Measurements from ENCODE around the gene JAKMIP1.

Gene JAKMIP1

GRCh38 chr4:6114601-6115000 lies 85.7 kb downstream of the JAKMIP1 start:
- DNase-seq = no peak

DNA sequence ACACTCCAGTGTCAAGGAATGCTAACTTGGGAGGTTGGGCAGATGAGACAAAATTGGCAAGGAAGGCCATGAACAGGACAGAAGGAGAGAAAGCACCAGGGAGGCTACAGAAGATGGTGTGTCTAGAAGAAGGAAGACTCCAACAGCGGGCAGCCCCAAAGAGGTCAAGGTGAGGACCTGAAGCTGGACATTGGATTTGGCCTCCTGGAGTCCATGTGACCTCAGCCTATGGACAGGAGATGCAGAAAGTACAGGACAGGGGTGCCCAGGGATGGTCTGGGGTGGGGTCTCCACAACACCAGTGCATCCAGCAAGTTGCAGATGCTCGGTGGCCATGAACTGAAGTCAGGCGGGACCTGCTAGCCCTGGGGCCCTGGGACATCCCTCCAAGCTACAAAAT lies 86.2 kb downstream of the JAKMIP1 start:
- DNase-seq = no peak

GRCh38 chr4:6113641-6114040 lies 86.7 kb downstream of the JAKMIP1 start:
- no peak for DNase-seq

GRCh38 chr4:6112606-6113290 lies 87.6 kb downstream of the JAKMIP1 start:
- no peak for DNase-seq

DNA sequence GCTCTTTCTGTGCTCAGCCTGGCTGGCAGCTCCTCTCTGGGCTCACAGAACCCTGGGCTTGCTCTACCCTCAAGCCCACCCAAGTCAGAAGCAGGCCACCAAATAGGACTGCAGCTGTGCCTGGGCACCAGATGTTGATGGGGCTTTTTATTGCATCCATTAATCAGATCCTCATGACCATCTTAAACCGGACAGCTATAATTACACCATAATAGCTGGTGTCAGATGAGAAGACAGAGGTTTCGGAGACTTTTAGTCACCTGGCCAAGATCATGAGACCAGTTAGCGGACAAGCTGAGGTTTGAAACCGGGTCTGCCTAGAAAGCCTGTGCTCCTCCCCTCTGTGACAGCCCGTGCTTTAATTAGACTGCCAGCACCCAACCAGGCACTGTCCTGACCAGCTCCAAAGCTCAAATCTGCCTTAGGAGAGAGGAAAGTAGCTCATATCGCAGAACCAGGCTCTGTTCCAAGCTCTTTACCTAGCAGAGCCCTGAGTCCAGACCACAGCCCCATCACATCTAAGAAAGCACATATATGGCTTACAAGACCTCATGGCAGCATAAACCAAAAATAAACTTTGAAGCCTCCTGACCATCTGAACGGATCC lies 88.9 kb downstream of the JAKMIP1 start:
- no peak for DNase-seq

DNA sequence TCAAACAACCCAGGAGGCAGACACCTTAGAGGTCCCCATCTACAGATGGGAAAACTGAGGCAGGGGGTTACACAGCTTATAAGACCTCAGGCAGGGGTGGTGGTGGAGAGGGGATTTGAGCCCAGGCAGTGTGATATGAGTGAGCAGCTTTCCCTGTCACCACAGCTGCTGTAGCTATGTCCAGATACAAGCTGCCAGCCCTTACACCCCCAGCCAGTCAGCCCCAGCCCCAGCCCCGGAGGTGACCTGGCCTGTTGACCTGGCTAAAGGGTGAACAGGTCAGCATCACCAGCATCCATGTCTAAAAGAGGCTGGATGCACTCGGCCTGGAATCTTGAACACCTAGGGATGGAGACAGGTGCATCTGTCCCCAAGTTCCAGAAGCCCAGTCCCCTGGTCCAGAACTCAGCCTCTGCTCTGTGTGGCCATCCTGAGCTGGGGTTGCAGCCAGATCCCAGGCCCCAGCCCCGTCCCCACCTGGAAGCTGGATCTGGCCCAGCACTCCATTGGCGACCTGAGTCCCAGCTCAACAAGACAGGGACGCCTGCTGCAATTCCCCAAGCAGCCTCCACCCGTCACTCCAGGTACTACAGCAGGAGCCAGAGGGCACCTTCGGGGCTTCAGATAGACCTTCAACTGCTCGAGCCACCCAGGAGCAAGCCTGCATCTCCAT lies 89.5 kb downstream of the JAKMIP1 start:
- no peak for DNase-seq

DNA sequence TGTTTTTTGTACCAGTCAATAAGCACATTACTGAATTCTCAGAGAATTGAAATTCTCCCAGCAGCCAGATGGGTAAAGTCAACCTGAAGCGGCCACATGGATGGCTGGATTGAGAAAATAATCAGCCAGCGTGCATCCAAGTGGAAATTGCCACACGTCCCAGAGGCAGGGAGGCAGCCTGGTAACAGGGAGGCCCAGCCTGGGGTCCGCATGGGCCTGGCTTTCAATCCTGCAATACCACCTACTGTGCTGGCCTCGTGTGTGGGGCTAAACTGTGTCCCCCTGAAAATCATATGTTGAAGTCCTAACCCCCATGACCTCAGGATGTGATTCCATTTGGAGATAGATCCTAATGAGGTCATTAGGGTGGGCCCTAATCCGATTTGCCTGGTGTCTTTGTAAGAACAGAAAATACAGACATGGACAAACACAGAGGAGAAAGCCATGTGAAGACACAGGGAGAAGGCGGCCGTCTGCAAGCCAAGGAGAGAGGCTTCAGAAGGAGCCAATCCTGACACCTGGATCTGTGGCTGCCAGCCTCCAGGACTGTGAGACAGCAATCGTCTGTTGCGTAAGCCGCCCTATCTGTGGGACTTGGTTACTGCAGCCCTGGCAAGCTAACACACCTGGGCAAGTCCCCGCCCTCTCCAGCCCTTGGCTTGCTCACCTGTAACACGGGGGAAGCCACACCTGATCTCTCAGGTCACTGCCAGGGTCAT lies 90.3 kb downstream of the JAKMIP1 start:
- no peak for DNase-seq

DNA sequence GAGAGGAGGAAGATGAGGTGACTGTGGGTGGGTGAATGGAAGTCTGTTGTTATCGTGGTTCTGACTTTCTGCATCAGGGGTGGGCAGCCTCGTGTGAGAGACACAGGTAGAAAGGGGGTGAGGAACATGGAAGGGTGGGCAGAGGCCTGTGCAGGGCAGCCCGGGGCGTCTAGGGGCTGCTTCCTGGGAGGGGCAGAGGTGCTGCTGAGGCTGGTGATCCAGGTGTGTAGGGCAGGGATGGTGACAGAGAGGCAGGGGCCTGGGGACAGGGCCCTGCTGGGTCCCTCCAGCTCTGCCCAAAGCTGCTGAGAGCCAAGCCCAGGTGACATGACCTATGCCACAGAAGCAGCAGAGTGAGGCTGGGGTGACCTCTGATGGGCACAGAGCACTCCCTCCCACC lies 92.5 kb downstream of the JAKMIP1 start:
- DNase-seq = no peak

DNA sequence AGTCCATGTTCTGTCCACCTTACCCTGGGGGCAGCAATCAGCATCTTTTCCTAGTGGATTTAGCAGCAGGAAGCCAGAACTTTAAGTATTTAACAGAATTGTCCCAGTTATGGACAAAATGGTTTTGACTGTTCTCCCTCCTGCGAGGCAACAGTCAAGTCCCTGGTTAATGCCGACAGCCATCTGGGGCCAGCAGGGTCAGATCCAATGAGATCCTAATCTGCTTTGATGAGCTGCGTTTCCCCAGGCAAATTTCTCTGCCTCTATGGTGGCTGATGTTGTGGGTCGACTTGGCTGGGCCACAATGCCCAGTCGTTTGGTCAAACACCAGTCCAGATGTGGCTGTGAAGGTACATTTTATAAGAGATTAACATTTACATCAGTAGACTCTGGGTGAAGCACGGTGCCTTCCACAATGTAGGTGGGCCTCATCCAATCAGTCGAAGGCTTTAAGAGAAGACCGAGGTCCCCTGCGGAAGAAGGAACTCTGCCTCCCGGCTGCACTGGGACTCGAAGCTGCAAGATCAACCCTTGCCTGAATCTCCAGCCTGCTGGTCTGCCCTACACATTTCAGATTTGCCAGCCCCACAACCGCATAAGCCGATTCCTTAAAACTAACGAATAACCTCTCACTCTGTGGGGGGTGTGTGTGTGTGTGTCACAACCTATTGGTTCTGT lies 93.1 kb downstream of the JAKMIP1 start:
- DNase-seq = no peak

DNA sequence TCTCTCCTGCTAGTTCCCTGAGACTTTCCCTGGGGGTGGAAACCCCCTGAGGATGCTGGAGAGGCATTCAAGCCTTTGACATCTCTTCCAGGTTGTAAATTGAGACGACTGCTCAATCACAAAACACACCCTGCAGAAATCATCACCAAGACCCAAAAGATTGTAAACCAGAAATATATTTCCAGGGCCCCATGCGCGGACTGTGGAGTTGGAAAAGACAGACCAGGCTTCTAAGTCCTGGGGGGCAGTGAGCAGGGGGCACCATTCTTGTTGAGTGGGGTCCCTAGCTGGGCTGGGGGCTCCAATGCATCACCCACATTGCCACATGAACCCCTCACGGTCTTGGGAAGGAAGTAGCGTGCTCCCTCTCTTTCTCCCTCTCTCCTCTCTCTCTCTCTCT lies 94.2 kb downstream of the JAKMIP1 start:
- no peak for DNase-seq

DNA sequence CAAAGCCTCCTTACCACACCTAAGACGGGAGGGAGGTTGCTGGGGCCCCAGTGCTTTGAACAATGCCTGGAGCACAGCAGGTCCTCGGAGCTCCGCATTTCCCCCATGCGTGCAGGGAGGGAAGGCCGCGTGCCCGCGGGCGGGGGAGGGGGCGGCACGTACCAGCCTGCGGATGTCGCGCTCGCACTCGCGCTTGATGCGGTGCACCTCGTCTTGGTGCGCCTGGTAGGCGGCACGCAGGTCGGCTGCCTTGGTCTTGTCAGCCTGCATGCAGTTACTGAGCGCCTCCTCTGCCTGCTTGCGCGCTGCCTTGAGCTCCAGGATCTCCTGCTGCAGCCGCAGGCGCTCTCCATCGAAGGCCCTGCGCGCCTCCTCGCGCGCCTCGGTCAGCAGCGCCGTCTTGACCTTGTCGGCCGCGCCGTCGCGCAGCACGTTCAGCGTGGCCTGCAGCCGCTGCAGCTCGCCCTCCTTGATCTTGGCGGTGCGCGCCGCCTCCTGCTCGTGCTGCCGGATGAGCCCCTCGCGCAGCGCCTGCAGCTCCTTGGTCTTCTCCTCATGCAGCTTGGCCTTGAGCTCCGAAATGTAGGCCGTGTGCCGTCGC lies 94.9 kb downstream of the JAKMIP1 start:
- DNase-seq = no peak

DNA sequence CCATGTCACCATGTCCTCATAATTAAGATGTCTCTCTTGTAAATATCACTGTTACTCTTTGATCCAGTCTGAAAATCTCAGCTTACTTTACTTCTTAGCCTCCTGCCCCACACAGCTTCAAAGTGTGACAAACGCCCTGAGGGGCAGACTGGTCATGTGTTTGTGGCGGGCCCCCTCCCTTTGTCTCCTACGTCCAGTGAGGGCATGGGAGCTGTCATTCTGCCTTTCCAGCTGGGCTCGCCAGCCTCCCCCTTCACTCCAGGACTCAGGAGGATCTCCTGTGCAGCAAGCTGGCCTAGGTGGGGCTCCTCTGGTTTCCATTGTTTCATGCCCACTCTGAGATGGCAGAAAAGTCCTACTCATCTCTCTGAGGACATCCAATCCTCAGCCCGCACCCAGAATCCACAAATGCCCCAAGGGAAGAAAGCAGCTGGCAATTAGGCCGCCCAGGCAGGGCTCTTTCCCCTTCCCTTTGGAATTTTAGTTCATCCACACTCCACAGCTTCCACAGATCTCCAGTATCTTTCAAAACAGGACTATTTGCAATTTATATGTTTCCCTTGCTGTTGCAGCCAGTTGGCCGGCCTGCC lies 95.7 kb downstream of the JAKMIP1 start:
- no peak for DNase-seq

DNA sequence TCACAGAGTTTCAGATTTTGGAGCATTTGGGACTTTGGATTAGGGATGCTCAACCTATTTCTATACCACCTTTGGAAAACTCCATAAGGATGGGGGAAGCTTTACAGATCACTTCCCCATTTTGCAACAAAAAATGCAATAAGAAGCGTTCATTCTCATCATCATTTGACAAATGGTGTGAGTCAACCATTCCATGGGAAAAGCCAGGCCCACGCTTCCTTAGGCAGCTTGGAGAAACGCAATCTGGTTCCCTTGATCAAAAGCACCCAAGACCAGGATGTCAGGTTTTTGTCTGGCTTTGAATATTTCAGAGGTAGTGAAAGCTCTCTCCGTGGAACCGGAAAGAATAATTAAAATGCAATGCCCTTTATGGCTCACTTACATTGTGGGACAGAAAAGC lies 102.8 kb downstream of the JAKMIP1 start:
- no peak for DNase-seq

DNA sequence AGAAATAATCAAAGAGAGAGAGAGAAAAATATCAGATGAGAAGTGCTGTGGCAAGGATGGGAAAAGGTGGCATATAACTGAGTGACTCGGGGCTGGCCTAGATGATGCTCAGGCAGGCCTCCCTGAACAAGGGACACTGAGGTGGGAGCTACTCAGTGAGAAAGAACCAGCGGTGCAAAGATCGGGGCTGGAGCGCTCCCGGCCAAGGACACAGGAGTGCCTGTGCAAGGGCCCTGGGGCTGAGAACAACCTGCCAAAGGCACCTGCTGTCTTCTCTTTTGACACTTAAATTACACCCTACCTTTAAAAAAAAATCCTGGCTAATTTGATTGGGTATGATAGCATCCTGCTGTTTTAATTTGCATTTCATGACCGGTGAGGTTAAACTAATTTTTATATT lies 104.5 kb downstream of the JAKMIP1 start:
- no peak for DNase-seq

DNA sequence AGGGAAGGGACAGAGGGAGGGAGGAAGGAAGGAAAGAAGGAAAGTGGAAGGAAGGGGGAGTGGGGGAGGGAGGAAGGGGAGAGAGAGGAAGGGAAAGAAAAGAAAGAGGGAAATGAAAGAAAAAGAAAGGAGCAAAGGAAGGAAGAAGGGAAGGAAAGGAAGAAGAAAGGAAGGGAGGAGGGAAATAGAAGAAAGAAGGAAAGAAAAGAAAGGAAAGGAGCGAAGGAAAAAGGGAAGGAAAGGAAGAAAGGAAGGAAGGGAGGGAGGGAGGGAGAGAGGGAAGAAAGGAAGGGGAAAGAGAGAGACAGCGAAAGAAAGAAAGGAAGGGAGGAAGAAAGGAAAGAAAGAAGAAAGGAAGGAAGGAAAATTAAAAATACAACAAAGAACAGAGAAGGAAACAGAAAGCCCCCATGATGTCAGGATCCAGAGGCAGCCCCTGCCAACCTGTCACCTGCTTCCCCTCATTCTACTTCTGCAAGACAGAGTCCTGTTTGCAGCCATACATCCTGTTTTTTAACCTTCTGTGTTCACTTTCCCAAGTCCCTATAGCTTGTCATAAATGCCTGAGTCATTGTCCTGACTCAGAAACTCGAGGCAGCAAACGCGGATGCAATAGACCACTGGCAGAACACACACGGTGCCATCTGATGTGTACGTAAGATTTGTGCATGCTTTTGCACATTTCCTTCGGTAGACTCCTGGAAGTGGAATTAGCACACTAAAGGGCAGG lies 105.2 kb downstream of the JAKMIP1 start:
- DNase-seq = no peak

DNA sequence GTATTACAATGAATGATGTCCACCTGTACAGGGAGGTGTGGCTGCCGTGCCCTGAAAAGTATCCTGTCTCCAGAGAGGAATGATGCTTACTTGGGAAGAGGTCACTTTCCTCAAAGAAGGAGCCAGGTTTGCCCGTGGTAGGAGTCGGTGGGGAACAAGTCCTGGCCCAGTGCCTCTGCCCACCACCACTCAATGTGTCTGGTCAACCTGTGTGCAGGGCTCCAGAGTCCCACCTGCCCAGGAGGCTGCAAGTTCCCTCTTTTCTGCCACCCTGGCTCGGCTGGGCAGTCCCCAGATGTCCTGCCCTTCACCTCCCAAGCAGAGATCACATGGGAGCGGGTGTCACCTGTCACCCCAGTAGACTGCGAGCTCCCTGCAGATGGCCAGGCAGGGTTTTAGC lies 106.7 kb downstream of the JAKMIP1 start:
- DNase-seq = no peak

- DNase-seq = no peak
Observed at GRCh38 chr4:6092971-6093370, 107.4 kb downstream of the JAKMIP1 start.

DNA sequence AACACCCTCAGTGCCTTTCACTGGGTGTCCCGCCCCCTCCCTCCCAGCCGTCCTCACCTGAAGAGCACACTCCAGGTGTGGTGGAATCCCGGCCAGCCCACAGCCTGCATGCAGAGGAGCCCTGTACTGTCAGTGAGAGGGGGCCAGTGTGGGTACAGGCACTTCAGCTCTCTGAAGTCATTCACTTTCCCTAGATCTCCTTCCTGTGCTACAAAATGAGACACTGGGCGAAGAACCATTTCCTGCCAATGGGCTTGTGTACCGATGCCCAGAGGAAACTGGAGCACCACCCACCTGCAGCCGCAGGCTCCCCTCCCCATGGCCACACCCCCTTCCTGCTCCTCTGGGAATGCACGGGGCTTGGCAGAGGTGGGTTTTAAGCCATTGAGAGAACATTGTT lies 108.2 kb downstream of the JAKMIP1 start:
- DNase-seq = no peak

DNA sequence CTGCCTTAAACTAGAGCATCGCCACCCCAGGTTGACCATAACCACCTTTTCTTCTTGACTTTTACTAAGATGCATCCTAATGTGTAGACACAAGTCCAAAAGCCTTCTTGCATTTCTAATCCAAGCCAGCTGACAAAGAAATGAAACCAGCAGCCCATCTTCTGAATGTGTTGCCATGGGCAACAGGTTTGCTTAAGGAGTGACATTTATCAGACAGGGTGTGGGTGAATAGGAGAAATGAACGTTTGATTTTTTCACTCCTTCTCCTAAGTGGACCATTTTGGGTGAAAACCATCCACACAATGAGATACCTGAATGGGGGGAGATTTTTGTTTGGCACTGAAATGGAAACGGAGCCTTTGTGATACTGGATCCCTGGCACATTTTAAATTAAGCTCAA lies 109.4 kb downstream of the JAKMIP1 start:
- DNase-seq = no peak

DNA sequence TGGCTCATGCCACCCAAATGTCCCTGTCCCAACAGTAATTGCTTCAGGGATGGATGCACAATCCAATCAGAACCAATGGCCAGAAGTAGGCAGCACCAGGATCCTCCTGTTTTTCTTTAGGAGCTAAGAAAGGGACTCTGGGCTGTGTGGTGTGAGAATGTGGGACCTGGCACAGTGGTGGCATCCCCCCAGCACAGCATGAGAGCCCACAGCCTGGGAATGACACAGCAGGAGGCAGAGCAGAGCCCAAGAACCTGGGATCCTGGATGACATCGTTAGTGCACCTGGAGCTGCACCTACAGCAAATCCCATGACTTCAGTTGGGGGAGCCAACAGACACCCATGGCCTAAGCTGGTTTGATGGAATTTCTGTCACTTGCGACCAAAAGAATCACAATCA lies 111.4 kb downstream of the JAKMIP1 start:
- DNase-seq = no peak

- no peak for DNase-seq
Observed at GRCh38 chr4:6087669-6088341, 112.5 kb downstream of the JAKMIP1 start.

Data from GF-D8 (cell line).